ENCODE data around the gene BRI3BP. TPM values are rescaled to one million over a fixed set of nuclear protein-coding genes. Genes with fewer than 3 reads are reported as not detected.

Gene BRI3BP
- total RNA-seq, 1 experiment from 2014 or later, result 21.9 TPM

- no peak overlapping the region for H3K27ac ChIP-seq
- no peaks in the 10 kb centered on the region for H3K4me1 ChIP-seq
- peak overlapping the region; percentile 82 for H3K4me3 ChIP-seq
- H3K27me3 ChIP-seq, result no peaks in the 10 kb centered on the region
- H3K9me3 ChIP-seq (replicated peaks), result no peaks in the 10 kb centered on the region
- no peak for DNase-seq
- no peaks in the 10 kb centered on the region for H3K36me3 ChIP-seq
Observed at GRCh38 chr12:124995200-124995961, 1.9 kb downstream of the BRI3BP start.

GRCh38 chr12:124998705-124999104 lies 5.3 kb downstream of the BRI3BP start:
- no peaks in the 10 kb centered on the region for H3K36me3 ChIP-seq
- H3K27ac ChIP-seq, result no peak overlapping the region
- H3K4me3 ChIP-seq, result no peak overlapping the region
- H3K9me3 ChIP-seq (replicated peaks), result no peaks in the 10 kb centered on the region
- no peak for DNase-seq
- H3K27me3 ChIP-seq, result no peaks in the 10 kb centered on the region
- no peaks in the 10 kb centered on the region for H3K4me1 ChIP-seq

- Histone ChIP-seq H3K27ac (no peak overlapping the region), H3K9me3 (replicated peaks) (no peaks in the 10 kb centered on the region), H3K27me3 (no peaks in the 10 kb centered on the region), H3K4me3 (no peak overlapping the region), H3K36me3 (no peaks in the 10 kb centered on the region), H3K4me1 (no peaks in the 10 kb centered on the region)
- no peak for DNase-seq
Observed at GRCh38 chr12:125001636-125002035, 8.2 kb downstream of the BRI3BP start.

- no peaks in the 10 kb centered on the region for H3K27me3 ChIP-seq
- H3K27ac ChIP-seq, result no peak overlapping the region
- no peaks in the 10 kb centered on the region for H3K4me1 ChIP-seq
- H3K9me3 ChIP-seq (replicated peaks), result no peaks in the 10 kb centered on the region
- H3K36me3 ChIP-seq, result 0 out of 2 replicates have a peak, but pooled peaks cover 2% of the 10 kb centered on the region
- H3K4me3 ChIP-seq, result no peak overlapping the region
- no peak for DNase-seq
Observed at GRCh38 chr12:125003021-125003420, 9.6 kb downstream of the BRI3BP start.

- H3K4me1 ChIP-seq, result no peaks in the 10 kb centered on the region
- no peak overlapping the region for H3K4me3 ChIP-seq
- H3K36me3 ChIP-seq, result 0 out of 2 replicates have a peak, but pooled peaks cover 2% of the 10 kb centered on the region
- H3K27me3 ChIP-seq, result no peaks in the 10 kb centered on the region
- H3K9me3 ChIP-seq (replicated peaks), result no peaks in the 10 kb centered on the region
- H3K27ac ChIP-seq, result no peak overlapping the region
- DNase-seq, result no peak
Observed at GRCh38 chr12:125004621-125005020, 11.2 kb downstream of the BRI3BP start.

GRCh38 chr12:125005652-125006051 lies 12.2 kb downstream of the BRI3BP start:
- Histone ChIP-seq H3K27me3 (no peaks in the 10 kb centered on the region), H3K4me1 (no peaks in the 10 kb centered on the region), H3K4me3 (no peak overlapping the region), H3K36me3 (0 out of 2 replicates have a peak, but pooled peaks cover 2% of the 10 kb centered on the region), H3K27ac (no peak overlapping the region), H3K9me3 (replicated peaks) (no peaks in the 10 kb centered on the region)
- DNase-seq, result no peak

- no peak for DNase-seq
- Histone ChIP-seq H3K36me3 (0 out of 2 replicates have a peak, but pooled peaks cover 2% of the 10 kb centered on the region), H3K27me3 (no peaks in the 10 kb centered on the region), H3K4me3 (no peak overlapping the region), H3K27ac (no peak overlapping the region), H3K9me3 (replicated peaks) (no peaks in the 10 kb centered on the region), H3K4me1 (no peaks in the 10 kb centered on the region)
Observed at GRCh38 chr12:125006365-125006764, 12.9 kb downstream of the BRI3BP start.

- H3K36me3 ChIP-seq, result peaks cover 19% of the 10 kb centered on the region
- no peak overlapping the region for H3K27ac ChIP-seq
- H3K27me3 ChIP-seq, result no peaks in the 10 kb centered on the region
- H3K4me1 ChIP-seq, result no peaks in the 10 kb centered on the region
- no peak for DNase-seq
- no peaks in the 10 kb centered on the region for H3K9me3 ChIP-seq (replicated peaks)
- H3K4me3 ChIP-seq, result no peak overlapping the region
Observed at GRCh38 chr12:125013816-125014442, 20.5 kb downstream of the BRI3BP start.

GRCh38 chr12:125014526-125014925 lies 21.1 kb downstream of the BRI3BP start:
- Histone ChIP-seq H3K4me3 (no peak overlapping the region), H3K27me3 (no peaks in the 10 kb centered on the region), H3K36me3 (peaks cover 19% of the 10 kb centered on the region), H3K27ac (no peak overlapping the region), H3K4me1 (no peaks in the 10 kb centered on the region), H3K9me3 (replicated peaks) (no peaks in the 10 kb centered on the region)
- no peak for DNase-seq

- H3K36me3 ChIP-seq, result peaks cover 22% of the 10 kb centered on the region
- H3K27ac ChIP-seq, result no peak overlapping the region
- H3K9me3 ChIP-seq (replicated peaks), result no peaks in the 10 kb centered on the region
- H3K4me3 ChIP-seq, result no peak overlapping the region
- H3K4me1 ChIP-seq, result no peaks in the 10 kb centered on the region
- DNase-seq, result no peak
- no peaks in the 10 kb centered on the region for H3K27me3 ChIP-seq
Observed at GRCh38 chr12:125015680-125016310, 22.4 kb downstream of the BRI3BP start.

- Histone ChIP-seq H3K4me1 (no peaks in the 10 kb centered on the region), H3K27ac (no peak overlapping the region), H3K36me3 (peaks cover 21% of the 10 kb centered on the region), H3K4me3 (no peak overlapping the region), H3K9me3 (replicated peaks) (no peaks in the 10 kb centered on the region), H3K27me3 (no peaks in the 10 kb centered on the region)
- DNase-seq, result no peak
Observed at GRCh38 chr12:125017801-125018200, 24.4 kb downstream of the BRI3BP start.

GRCh38 chr12:125018356-125018755 lies 24.9 kb downstream of the BRI3BP start:
- no peak for DNase-seq
- Histone ChIP-seq H3K9me3 (replicated peaks) (no peaks in the 10 kb centered on the region), H3K4me3 (no peak overlapping the region), H3K27me3 (no peaks in the 10 kb centered on the region), H3K36me3 (peaks cover 16% of the 10 kb centered on the region; the same call in 1 of the 2 replicates), H3K27ac (no peak overlapping the region), H3K4me1 (no peaks in the 10 kb centered on the region)

GRCh38 chr12:125021096-125021495 lies 27.7 kb downstream of the BRI3BP start:
- peaks cover 11% of the 10 kb centered on the region; the same call in 1 of the 2 replicates for H3K36me3 ChIP-seq
- H3K27ac ChIP-seq, result no peak overlapping the region
- H3K4me1 ChIP-seq, result no peaks in the 10 kb centered on the region
- no peaks in the 10 kb centered on the region for H3K9me3 ChIP-seq (replicated peaks)
- H3K4me3 ChIP-seq, result no peak overlapping the region
- H3K27me3 ChIP-seq, result no peaks in the 10 kb centered on the region
- DNase-seq, result no peak

GRCh38 chr12:125021771-125022170 lies 28.3 kb downstream of the BRI3BP start:
- H3K36me3 ChIP-seq, result peaks cover 11% of the 10 kb centered on the region; the same call in 1 of the 2 replicates
- no peak for DNase-seq
- H3K27ac ChIP-seq, result no peak overlapping the region
- no peak overlapping the region for H3K4me3 ChIP-seq
- H3K4me1 ChIP-seq, result no peaks in the 10 kb centered on the region
- no peaks in the 10 kb centered on the region for H3K9me3 ChIP-seq (replicated peaks)
- no peaks in the 10 kb centered on the region for H3K27me3 ChIP-seq

GRCh38 chr12:125023065-125023464 lies 29.6 kb downstream of the BRI3BP start:
- Histone ChIP-seq H3K4me1 (no peaks in the 10 kb centered on the region), H3K36me3 (peaks cover 11% of the 10 kb centered on the region; the same call in 1 of the 2 replicates), H3K4me3 (no peak overlapping the region), H3K27me3 (no peaks in the 10 kb centered on the region), H3K27ac (no peak overlapping the region), H3K9me3 (replicated peaks) (no peaks in the 10 kb centered on the region)
- no peak for DNase-seq
